Colonic mucosa (tissue), 4 donors: Measurements from ENCODE around the gene S100A12. TPM values are rescaled to one million over a fixed set of nuclear protein-coding genes. Genes with fewer than 3 reads are reported as not detected.

Experiments
- DNase-seq: peaks from one replicate; pipeline ENCODE4 v3.0.0-alpha.2; 2020
- H3K27ac ChIP-seq: fragments of 200-600 bp; one replicate; pipeline ENCODE4 v1.8.0; 2021
- H3K27me3 ChIP-seq: fragments of 200-600 bp; one replicate; pipeline ENCODE4 v1.8.0; 2021
- H3K36me3 ChIP-seq: fragments of 200-600 bp; one replicate; pipeline ENCODE4 v1.8.0; 2021
- H3K4me1 ChIP-seq: fragments of 200-600 bp; one replicate; pipeline ENCODE4 v1.8.0; 2021; ENCODE audit warnings: mild to moderate bottlenecking
- H3K4me3 ChIP-seq: fragments of 200-600 bp; one replicate; pipeline ENCODE4 v1.8.0; 2021
- H3K9ac ChIP-seq, 2 donors: one replicate each; pipeline ENCODE4 v1.7.0; 2013; ENCODE audit warnings: control low read depth in 2 of 2, low read depth in 2 of 2, low read length in 2 of 2
- H3K9me3 ChIP-seq: fragments of 200-600 bp; one replicate; pipeline ENCODE4 v1.8.0; 2021
- CTCF ChIP-seq: fragments of 200-600 bp; IDR thresholded peaks from one replicate; pipeline ENCODE4 v1.8.0; 2022; ENCODE audit warnings: antibody characterized with exemption, mild to moderate bottlenecking
- intact Hi-C: fragments of 100-400 bp; cut with DNase I; formaldehyde crosslinking; loops from one replicate; pipeline ENCODE4 v1.14.1; 2022
- total RNA-seq, 2 donors: library from RNA; stranded (reverse); fragmentation: NEBNext Ultra II Directional in 1 of 2; extraction: Animal tissue kit (Norgen Biotek cat#: 25700) in 1 of 2; gene quantifications; one replicate each; pipeline ENCODE4 v1.2.1, GENCODE V29; 2021
- donor health status: healthy.
- donor health status: DM: no; HTN: no; CAD: no.
- donor health status: DM: no; HTN: no; CAD: no.

S100A12 gene
- total RNA-seq, 2 donors from 2014 or later: not detected

GRCh38 chr1:153364766-153365666, 10.4 kb downstream of the S100A12 start:
- Histone ChIP-seq H3K27me3 (no peaks in the 10 kb centered on the region), H3K4me3 (no peak overlapping the region), H3K27ac (no peak overlapping the region), H3K4me1 (peaks cover 5% of the 10 kb centered on the region), H3K36me3 (no peaks in the 10 kb centered on the region), H3K9me3 (no peaks in the 10 kb centered on the region), H3K9ac (no peak overlapping the region)
- intact Hi-C loops: no loop called here
- TF ChIP-seq CTCF: no peak
- no peak for DNase-seq

GRCh38 chr1:153364156-153364555, 11.3 kb downstream of the S100A12 start:
- no peaks in the 10 kb centered on the region for H3K9me3 ChIP-seq
- TF ChIP-seq CTCF: no peak
- H3K27ac ChIP-seq: no peak overlapping the region
- intact Hi-C loops: no loop called here
- no peak overlapping the region for H3K9ac ChIP-seq
- H3K4me3 ChIP-seq: no peak overlapping the region
- H3K36me3 ChIP-seq: no peaks in the 10 kb centered on the region
- peak; percentile 9 for DNase-seq
- peaks cover 5% of the 10 kb centered on the region for H3K4me1 ChIP-seq
- no peaks in the 10 kb centered on the region for H3K27me3 ChIP-seq

GRCh38 chr1:153363641-153364040, 11.8 kb downstream of the S100A12 start:
- Histone ChIP-seq H3K4me1 (peaks cover 5% of the 10 kb centered on the region), H3K36me3 (no peaks in the 10 kb centered on the region), H3K9ac (no peak overlapping the region), H3K9me3 (no peaks in the 10 kb centered on the region), H3K4me3 (no peak overlapping the region), H3K27me3 (no peaks in the 10 kb centered on the region), H3K27ac (no peak overlapping the region)
- intact Hi-C loops: no loop called here
- DNase-seq: peak; percentile 10
- no peak for TF ChIP-seq CTCF

GRCh38 chr1:153362187-153362775, 13.1 kb downstream of the S100A12 start:
- no peak for TF ChIP-seq CTCF
- Histone ChIP-seq H3K9ac (no peak overlapping the region), H3K27me3 (no peaks in the 10 kb centered on the region), H3K27ac (no peak overlapping the region), H3K9me3 (no peaks in the 10 kb centered on the region), H3K4me1 (peaks cover 5% of the 10 kb centered on the region), H3K4me3 (no peak overlapping the region), H3K36me3 (no peaks in the 10 kb centered on the region)
- intact Hi-C loops: no loop called here
- DNase-seq: no peak

- peaks cover 5% of the 10 kb centered on the region for H3K4me1 ChIP-seq
- no peaks in the 10 kb centered on the region for H3K27me3 ChIP-seq
- no peak overlapping the region for H3K4me3 ChIP-seq
- no peak for DNase-seq
- H3K27ac ChIP-seq: no peak overlapping the region
- no peak overlapping the region for H3K9ac ChIP-seq
- intact Hi-C loops: no loop called here
- no peaks in the 10 kb centered on the region for H3K9me3 ChIP-seq
- TF ChIP-seq CTCF: no peak
- H3K36me3 ChIP-seq: no peaks in the 10 kb centered on the region
Measured at GRCh38 chr1:153361480-153362109, 13.8 kb downstream of the S100A12 start.
